GM12892 (cell line): ENCODE data around the gene PREX1.

Experiments
- POLR2AphosphoS5 ChIP-seq: IDR thresholded peaks from 2 replicates; pipeline ENCODE4 v1.6.1; 2011; ENCODE audit warnings: low read depth, low read length, control low read depth
- TAF1 ChIP-seq: IDR thresholded peaks from 2 replicates; pipeline ENCODE4 v1.6.1; 2011; ENCODE audit warnings: low read depth, mild to moderate bottlenecking, control low read depth, low read length, borderline replicate concordance

DNA sequence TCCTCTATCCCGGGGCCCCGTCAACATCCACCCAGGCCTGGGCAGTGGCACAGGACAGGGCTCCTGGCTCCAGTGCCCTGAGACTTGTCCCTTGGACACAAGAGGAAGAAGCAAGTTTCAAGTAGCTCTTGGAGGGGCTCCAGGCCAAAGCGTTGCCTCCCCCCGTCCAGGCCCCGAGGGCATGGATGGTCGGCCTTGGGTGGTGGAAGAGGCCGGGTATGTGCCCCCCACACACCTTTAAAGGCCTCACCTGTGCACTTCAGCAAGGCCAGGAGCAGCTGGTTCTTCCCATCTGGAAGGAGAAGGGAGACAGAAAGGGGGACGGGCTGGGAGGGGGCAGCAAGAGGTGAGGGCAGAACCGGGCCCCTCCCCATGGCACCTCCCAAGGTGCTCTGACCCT, 190.3 kb downstream of the PREX1 start:
- TF ChIP-seq POLR2AphosphoS5 = no peak
- TF ChIP-seq TAF1 = no peak
